ENCODE measurements around the gene JSRP1.

Gene JSRP1

DNA sequence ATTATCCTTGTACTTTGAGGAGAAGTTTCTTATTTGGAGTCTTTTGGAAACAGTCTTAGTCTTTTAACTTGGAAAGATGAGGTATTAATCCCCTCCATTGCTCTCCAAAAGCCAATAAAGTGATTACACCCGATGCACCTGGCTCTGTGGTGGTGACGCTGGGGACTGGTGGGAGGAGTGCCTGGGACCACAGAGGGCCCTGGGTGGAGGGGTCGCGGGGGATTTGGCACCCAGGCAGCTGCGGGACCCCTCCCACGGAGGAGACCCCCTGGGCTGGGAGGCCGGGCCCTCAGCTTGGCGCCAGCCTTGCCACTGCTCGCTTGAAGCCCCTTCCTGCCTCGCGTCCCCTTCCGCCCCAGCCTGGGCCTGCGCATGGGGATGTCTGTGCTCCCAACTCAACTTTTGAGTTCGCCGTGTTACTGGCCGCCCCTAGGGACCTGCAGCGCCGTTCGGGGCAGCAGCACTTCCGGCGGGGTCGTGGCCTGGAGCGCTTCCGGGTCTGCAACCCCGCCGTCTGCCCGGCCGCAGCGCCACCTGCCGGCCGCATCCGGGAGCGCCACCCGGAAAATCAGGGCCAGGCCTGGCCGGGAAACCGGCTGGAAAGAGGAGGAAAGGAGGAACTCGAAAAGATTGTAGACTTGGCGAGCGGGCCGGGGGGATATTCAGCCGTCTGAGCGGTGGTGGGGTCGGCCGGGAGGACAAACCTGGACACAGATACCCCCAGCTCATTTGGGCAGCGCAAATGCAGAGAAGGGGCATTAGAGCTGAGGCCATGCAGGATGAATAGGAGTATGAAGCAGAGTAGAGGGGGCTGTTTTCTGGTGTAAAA is 17.4 kb upstream of the JSRP1 start (continued):
- TF ChIP-seq PRDM10 (tag by site-specific recombination; IDR thresholded peaks at IDR 0.05) (peak; percentile 51), ZNF202 (tag by site-specific recombination; IDR thresholded peaks at IDR 0.05; ENCODE audit: borderline replicate concordance) (no peak), ZNF658 (tag by site-specific recombination; IDR thresholded peaks at IDR 0.05) (no peak), SETDB1 (IDR thresholded peaks at IDR 0.05; ENCODE audit: insufficient read length, low read length) (no peak), ZEB2 (tag by site-specific recombination; IDR thresholded peaks at IDR 0.05) (peak; percentile 86), ZNF549 (tag by site-specific recombination; IDR thresholded peaks at IDR 0.05) (no peak), ZNF701 (tag by site-specific recombination; IDR thresholded peaks at IDR 0.05) (no peak), SP7 (tag by site-specific recombination; IDR thresholded peaks at IDR 0.05) (peak; percentile 86), ZNF19 (tag by site-specific recombination; IDR thresholded peaks at IDR 0.05; ENCODE audit: low read depth) (no peak), ZNF426 (tag by site-specific recombination; IDR thresholded peaks at IDR 0.05) (no peak), ZNF394 (tag by site-specific recombination; IDR thresholded peaks at IDR 0.05; ENCODE audit: borderline replicate concordance) (peak; percentile 60; the same call in 1 of the 2 replicates), ZNF148 (tag by site-specific recombination; IDR thresholded peaks at IDR 0.05; ENCODE audit: borderline replicate concordance) (no peak), ZNF548 (tag by site-specific recombination; IDR thresholded peaks at IDR 0.05) (no peak), OSR2 (tag by site-specific recombination; IDR thresholded peaks at IDR 0.05) (peak; percentile 19), ZNF660 (tag by site-specific recombination; IDR thresholded peaks at IDR 0.05) (peak; percentile 91), YY2 (tag by site-specific recombination; IDR thresholded peaks at IDR 0.05) (no peak), ZNF555 (tag by site-specific recombination; conservative IDR thresholded peaks at IDR 0.05) (no peak), ZNF830 (tag by site-specific recombination; IDR thresholded peaks at IDR 0.05; ENCODE audit: low read depth) (no peak), BCL11A (tag by site-specific recombination; IDR thresholded peaks at IDR 0.05; ENCODE audit: low read depth) (peak; percentile 24; the same call in 1 of the 2 replicates), ZNF664 (tag by site-specific recombination; IDR thresholded peaks at IDR 0.05) (no peak), ZNF146 (tag by site-specific recombination; IDR thresholded peaks at IDR 0.05) (no peak; the same call in 1 of the 2 replicates), ZNF621 (tag by site-specific recombination; IDR thresholded peaks at IDR 0.05) (no peak), ZSCAN30 (tag by site-specific recombination; IDR thresholded peaks at IDR 0.05) (peak; percentile 96), ZNF366 (tag by site-specific recombination; conservative IDR thresholded peaks at IDR 0.05) (peak; percentile 32), ZNF530 (tag by site-specific recombination; IDR thresholded peaks at IDR 0.05; ENCODE audit: low read depth) (peak; percentile 82; the same call in 1 of the 2 replicates), ZNF501 (tag by site-specific recombination; IDR thresholded peaks at IDR 0.05) (peak; percentile 90), ZNF211 (tag by site-specific recombination; IDR thresholded peaks at IDR 0.05; ENCODE audit: low read depth) (no peak), GLIS1 (tag by site-specific recombination; IDR thresholded peaks at IDR 0.05) (peak; percentile 96), ZNF513 (tag by site-specific recombination; IDR thresholded peaks at IDR 0.05) (no peak)
- TF ChIP-seq, protein P1, sequence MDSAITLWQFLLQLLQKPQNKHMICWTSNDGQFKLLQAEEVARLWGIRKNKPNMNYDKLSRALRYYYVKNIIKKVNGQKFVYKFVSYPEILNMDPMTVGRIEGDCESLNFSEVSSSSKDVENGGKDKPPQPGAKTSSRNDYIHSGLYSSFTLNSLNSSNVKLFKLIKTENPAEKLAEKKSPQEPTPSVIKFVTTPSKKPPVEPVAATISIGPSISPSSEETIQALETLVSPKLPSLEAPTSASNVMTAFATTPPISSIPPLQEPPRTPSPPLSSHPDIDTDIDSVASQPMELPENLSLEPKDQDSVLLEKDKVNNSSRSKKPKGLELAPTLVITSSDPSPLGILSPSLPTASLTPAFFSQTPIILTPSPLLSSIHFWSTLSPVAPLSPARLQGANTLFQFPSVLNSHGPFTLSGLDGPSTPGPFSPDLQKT (IDR thresholded peaks at IDR 0.05; ENCODE audit: borderline replicate concordance, low read depth, low read length), result no peak

Measured in HEK293 (cell line).